HG02763 (cell line): ENCODE data around the gene CCDC40.
"Not testable (repeated sequence)": the region's sequence is repeated elsewhere in the genome, so short reads cannot be mapped to it uniquely, and the experiment has no call there.

Experiments
- ATAC-seq: cut with Tn5 transposase; IDR thresholded peaks from one replicate; pipeline ENCODE4 v1.9.1; 2021; ENCODE audit warnings: mild to moderate bottlenecking, moderate library complexity; ENCODE audit not compliant: unreplicated experiment

CCDC40 gene

GRCh38 chr17:80043963-80044362, 7.5 kb downstream of the CCDC40 start:
- ATAC-seq, result no peak

GRCh38 chr17:80045703-80046102, 9.3 kb downstream of the CCDC40 start:
- ATAC-seq, result no peak

GRCh38 chr17:80046709-80047108, 10.3 kb downstream of the CCDC40 start:
- not testable (repeated sequence) for ATAC-seq

- no peak for ATAC-seq
These were observed 10.7 kb downstream of the CCDC40 start for GRCh38 chr17:80047176-80047575.

GRCh38 chr17:80049986-80050385, 13.5 kb downstream of the CCDC40 start:
- no peak for ATAC-seq

GRCh38 chr17:80050706-80051105, 14.3 kb downstream of the CCDC40 start:
- ATAC-seq, result no peak

GRCh38 chr17:80051681-80052080, 15.2 kb downstream of the CCDC40 start:
- no peak for ATAC-seq

- no peak for ATAC-seq
These were observed 16.7 kb downstream of the CCDC40 start for GRCh38 chr17:80053102-80053501.

GRCh38 chr17:80055597-80055996, 19.2 kb downstream of the CCDC40 start:
- no peak for ATAC-seq

- no peak for ATAC-seq
These were observed 22.0 kb downstream of the CCDC40 start for GRCh38 chr17:80058311-80058955.

GRCh38 chr17:80060644-80061043, 24.2 kb downstream of the CCDC40 start:
- ATAC-seq, result no peak

GRCh38 chr17:80061421-80061820, 25.0 kb downstream of the CCDC40 start:
- no peak for ATAC-seq

GRCh38 chr17:80063830-80064585, 27.6 kb downstream of the CCDC40 start:
- ATAC-seq, result no peak

- no peak for ATAC-seq
These were observed 28.3 kb downstream of the CCDC40 start for GRCh38 chr17:80064696-80065095.

- ATAC-seq, result no peak
These were observed 29.2 kb downstream of the CCDC40 start for GRCh38 chr17:80065478-80066170.

- no peak for ATAC-seq
These were observed 31.0 kb downstream of the CCDC40 start for GRCh38 chr17:80067393-80067986.

GRCh38 chr17:80068301-80069222, 32.1 kb downstream of the CCDC40 start:
- ATAC-seq, result no peak

- ATAC-seq, result no peak
These were observed 34.1 kb downstream of the CCDC40 start for GRCh38 chr17:80070375-80071115.

- no peak for ATAC-seq
These were observed 34.8 kb downstream of the CCDC40 start for GRCh38 chr17:80071116-80071841.
